Measurements from ENCODE around the gene YARS1. TPM values are rescaled to one million over a fixed set of nuclear protein-coding genes. Genes with fewer than 3 reads are reported as not detected.

YARS1 gene
- total RNA-seq, 1 donor from 2014 or later, result 197 TPM

- Mint-ChIP-seq H3K27me3 (ENCODE audit: unreplicated experiment) (no peaks in the 10 kb centered on the region), H3K27ac (ENCODE audit: unreplicated experiment) (no peak overlapping the region), H3K4me1 (ENCODE audit: low read depth, unreplicated experiment) (peaks cover 5% of the 10 kb centered on the region), H3K36me3 (ENCODE audit: unreplicated experiment) (no peaks in the 10 kb centered on the region), H3K9me3 (ENCODE audit: unreplicated experiment) (peaks cover 1% of the 10 kb centered on the region), H3K4me3 (ENCODE audit: unreplicated experiment) (no peak overlapping the region)
- no peak for TF ChIP-seq CTCF (IDR thresholded peaks at IDR 0.05; ENCODE audit: partially characterized antibody, unreplicated experiment)
- no peak for DNase-seq
Measured at GRCh38 chr1:32830092-32830852, 13.1 kb upstream of the YARS1 start.

- Mint-ChIP-seq H3K9me3 (ENCODE audit: unreplicated experiment) (peaks cover 1% of the 10 kb centered on the region), H3K27me3 (ENCODE audit: unreplicated experiment) (peaks cover 1% of the 10 kb centered on the region), H3K27ac (ENCODE audit: unreplicated experiment) (no peak overlapping the region), H3K4me3 (ENCODE audit: unreplicated experiment) (no peak overlapping the region), H3K4me1 (ENCODE audit: low read depth, unreplicated experiment) (peaks cover 5% of the 10 kb centered on the region), H3K36me3 (ENCODE audit: unreplicated experiment) (no peaks in the 10 kb centered on the region)
- no peak for DNase-seq
- TF ChIP-seq CTCF (IDR thresholded peaks at IDR 0.05; ENCODE audit: partially characterized antibody, unreplicated experiment), result peak; percentile 20
Measured at GRCh38 chr1:32828341-32828740, 11.2 kb upstream of the YARS1 start.

- Mint-ChIP-seq H3K27me3 (ENCODE audit: unreplicated experiment) (peaks cover 3% of the 10 kb centered on the region), H3K36me3 (ENCODE audit: unreplicated experiment) (no peaks in the 10 kb centered on the region), H3K9me3 (ENCODE audit: unreplicated experiment) (peaks cover 1% of the 10 kb centered on the region), H3K27ac (ENCODE audit: unreplicated experiment) (no peak overlapping the region), H3K4me1 (ENCODE audit: low read depth, unreplicated experiment) (no peaks in the 10 kb centered on the region), H3K4me3 (ENCODE audit: unreplicated experiment) (no peak overlapping the region)
- DNase-seq, result no peak
- TF ChIP-seq CTCF (IDR thresholded peaks at IDR 0.05; ENCODE audit: partially characterized antibody, unreplicated experiment), result no peak
Measured at GRCh38 chr1:32825181-32825580, 8.0 kb upstream of the YARS1 start.

GRCh38 chr1:32818804-32819541 is 1.8 kb upstream of the YARS1 start:
- H3K4me3 Mint-ChIP-seq (ENCODE audit: unreplicated experiment), result peak overlapping the region; percentile 100
- TF ChIP-seq CTCF (IDR thresholded peaks at IDR 0.05; ENCODE audit: partially characterized antibody, unreplicated experiment), result no peak
- H3K4me1 Mint-ChIP-seq (ENCODE audit: low read depth, unreplicated experiment), result peaks cover 7% of the 10 kb centered on the region
- no peaks in the 10 kb centered on the region for H3K36me3 Mint-ChIP-seq (ENCODE audit: unreplicated experiment)
- peaks cover 8% of the 10 kb centered on the region for H3K27me3 Mint-ChIP-seq (ENCODE audit: unreplicated experiment)
- H3K27ac Mint-ChIP-seq (ENCODE audit: unreplicated experiment), result peak overlapping the region; percentile 87
- peaks cover 4% of the 10 kb centered on the region for H3K9me3 Mint-ChIP-seq (ENCODE audit: unreplicated experiment)
- no peak for DNase-seq

All from glutamatergic neuron (in vitro differentiated cells).